Activated naive CD4-positive, alpha-beta T cell treated with anti-CD3 and anti-CD28 coated beads, Interleukin-2, amount 10 ng/mL, durations not matched to agents 7 days and 5 days (primary cell): Measurements from ENCODE around the gene CPB1.
"Not testable (repeated sequence)": the region's sequence is repeated elsewhere in the genome, so short reads cannot be mapped to it uniquely, and the experiment has no call there.

ENCODE experiments used
- CTCF ChIA-PET: fragments of 350-600 bp; sonication (Branson Sonifier 250); formaldehyde crosslinking; loops from one replicate; lab custom pipeline; 2021; ENCODE audit warnings: antibody characterized with exemption; lab: Charles Lee
- DNase-seq: peaks from one replicate; pipeline ENCODE4 v3.0.0-alpha.2; 2020
- H3K27ac Mint-ChIP-seq: one replicate; pipeline ENCODE4 v1.8.0; 2021; ENCODE audit warnings: mild to moderate bottlenecking, moderate library complexity, mixed read lengths
- H3K27me3 Mint-ChIP-seq: one replicate; pipeline ENCODE4 v1.8.0; 2021; ENCODE audit warnings: mild to moderate bottlenecking, mixed read lengths
- H3K36me3 Mint-ChIP-seq: one replicate; pipeline ENCODE4 v1.8.0; 2021; ENCODE audit warnings: mixed read lengths
- H3K4me1 Mint-ChIP-seq: one replicate; pipeline ENCODE4 v1.8.0; 2021; ENCODE audit warnings: mixed read lengths
- H3K4me3 Mint-ChIP-seq: one replicate; pipeline ENCODE4 v1.8.0; 2021; ENCODE audit warnings: mild to moderate bottlenecking, moderate library complexity, mixed read lengths
- H3K9me3 Mint-ChIP-seq: one replicate; pipeline ENCODE4 v1.8.0; 2021; ENCODE audit warnings: mixed read lengths

CPB1 gene

DNA sequence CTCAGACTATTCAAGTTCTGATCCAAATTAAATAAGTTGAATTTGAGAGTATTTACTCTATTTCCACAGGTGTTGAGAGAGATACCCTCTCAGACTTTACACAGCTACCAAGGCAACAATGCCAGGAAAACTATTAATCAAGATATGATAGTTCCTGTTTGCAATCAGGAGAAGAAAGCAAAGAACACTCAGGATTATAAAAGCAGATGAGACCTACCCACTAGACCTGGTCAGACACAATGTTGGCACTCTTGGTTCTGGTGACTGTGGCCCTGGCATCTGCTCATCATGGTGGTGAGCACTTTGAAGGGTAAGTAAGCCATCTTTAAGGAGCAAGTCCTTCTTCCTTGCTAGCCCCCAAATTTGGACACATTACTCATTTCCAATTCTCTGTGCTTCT lies at the start of gene CPB1:
Gene CPB1 (plus strand): TSS at position 227 of the 400 bp plus-strand sequence. CDS start 13 bp downstream, at position 240.
- Mint-ChIP-seq H3K27ac (no peak within 1 kb of the TSS), H3K27me3 (peaks cover 4% of the 10 kb centered on the region), H3K4me3 (no peak within 1 kb of the TSS), H3K9me3 (no peaks in the 10 kb centered on the region), H3K36me3 (no peaks in the 10 kb centered on the region), H3K4me1 (no peaks in the 10 kb centered on the region)
- CTCF ChIA-PET, result no interaction called here
- DNase-seq, result no peak

DNA sequence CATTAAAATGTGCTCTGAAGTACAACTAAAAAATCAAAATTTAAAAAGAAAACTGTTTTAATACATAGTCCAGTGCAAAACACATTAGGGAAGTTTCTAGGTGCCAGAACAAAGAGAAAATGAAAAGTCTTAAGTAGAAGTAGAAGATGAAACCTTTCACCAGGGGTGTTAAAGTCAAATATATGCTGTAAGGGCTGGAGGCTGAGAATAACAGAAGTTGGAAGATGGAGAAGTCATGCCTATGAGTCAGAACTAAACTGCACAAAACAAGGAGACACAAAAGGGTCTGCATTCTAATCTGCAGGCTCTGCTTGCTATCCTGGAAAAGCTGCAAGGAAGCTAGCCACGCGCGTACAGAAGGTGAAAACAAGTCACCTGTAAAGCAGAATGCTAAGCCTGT lies 48.7 kb upstream of the CPB1 start:
- H3K4me3 Mint-ChIP-seq, result no peak overlapping the region
- CTCF ChIA-PET, result no interaction called here
- no peak overlapping the region for H3K27ac Mint-ChIP-seq
- no peaks in the 10 kb centered on the region for H3K4me1 Mint-ChIP-seq
- DNase-seq, result no peak
- no peaks in the 10 kb centered on the region for H3K9me3 Mint-ChIP-seq
- H3K27me3 Mint-ChIP-seq, result no peaks in the 10 kb centered on the region
- H3K36me3 Mint-ChIP-seq, result no peaks in the 10 kb centered on the region

DNA sequence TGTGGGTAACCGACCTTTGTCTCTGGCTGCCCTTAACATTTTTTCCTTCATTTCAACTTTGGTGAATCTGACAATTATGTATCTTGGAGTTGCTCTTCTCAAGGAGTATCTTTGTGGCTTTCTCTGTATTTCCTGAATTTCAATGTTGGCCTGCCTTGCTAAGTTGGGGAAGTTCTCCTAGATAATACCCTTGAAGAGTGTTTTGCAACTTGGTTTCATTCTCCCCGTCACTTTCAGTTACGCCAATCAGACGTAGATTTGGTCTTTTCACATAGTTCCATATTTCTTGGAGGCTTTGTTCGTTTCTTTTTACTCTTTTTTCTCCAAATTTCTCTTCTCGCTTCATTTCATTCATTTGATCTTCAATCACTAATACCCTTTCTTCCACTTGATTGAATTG lies 42.6 kb upstream of the CPB1 start:
- H3K4me1 Mint-ChIP-seq, H3K4me3 Mint-ChIP-seq, H3K27ac Mint-ChIP-seq, H3K27me3 Mint-ChIP-seq, DNase-seq, CTCF ChIA-PET, H3K36me3 Mint-ChIP-seq, H3K9me3 Mint-ChIP-seq: not testable (repeated sequence)

DNA sequence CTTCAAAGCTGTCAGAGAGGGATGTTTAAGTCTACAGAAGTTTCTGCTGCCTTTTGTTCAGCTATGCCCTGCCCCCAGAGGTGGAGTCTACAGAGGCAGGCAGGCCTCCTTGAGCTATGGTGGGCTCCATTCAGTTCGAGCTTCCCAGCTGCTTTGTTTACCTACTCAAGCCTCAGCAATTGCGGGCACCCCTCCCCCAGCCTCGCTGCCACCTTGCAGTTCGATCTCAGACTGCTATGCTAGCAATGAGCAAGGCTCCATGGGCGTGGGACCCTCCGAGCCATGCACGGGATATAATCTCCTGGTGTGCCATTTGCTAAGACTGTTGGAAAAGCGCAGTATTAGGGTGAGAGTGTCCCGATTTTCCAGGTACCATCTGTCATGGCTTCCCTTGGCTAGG lies 41.5 kb upstream of the CPB1 start:
- H3K27ac Mint-ChIP-seq, H3K27me3 Mint-ChIP-seq, H3K4me3 Mint-ChIP-seq, H3K9me3 Mint-ChIP-seq, CTCF ChIA-PET, DNase-seq, H3K36me3 Mint-ChIP-seq, H3K4me1 Mint-ChIP-seq: not testable (repeated sequence)

DNA sequence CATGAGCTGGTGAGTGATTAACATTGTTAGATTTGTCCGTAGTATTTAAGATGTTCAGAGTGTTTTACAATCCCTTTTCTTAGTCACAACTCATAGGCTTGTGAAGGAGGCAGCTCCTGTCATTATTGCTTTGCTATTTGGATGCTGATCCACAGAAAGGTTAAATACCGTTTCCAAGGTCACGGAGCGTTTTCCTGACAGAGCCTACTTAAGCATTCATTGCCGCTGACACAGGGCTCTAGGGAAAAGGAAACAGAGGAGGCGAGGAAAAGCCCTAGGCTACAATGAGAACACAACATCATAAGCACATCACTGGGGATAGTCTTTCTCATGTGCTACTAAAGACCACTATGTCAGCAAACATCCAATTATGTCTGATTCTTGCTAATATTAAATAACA lies 38.5 kb upstream of the CPB1 start:
- no peaks in the 10 kb centered on the region for H3K36me3 Mint-ChIP-seq
- no peak overlapping the region for H3K4me3 Mint-ChIP-seq
- no peak for DNase-seq
- no peak overlapping the region for H3K27ac Mint-ChIP-seq
- CTCF ChIA-PET, result interaction anchor here (1.0 kb wide), 1 partner anchor 9 kb away, joined by 3 read pairs; no protein-coding TSS in a partner anchor
- H3K4me1 Mint-ChIP-seq, result no peaks in the 10 kb centered on the region
- H3K27me3 Mint-ChIP-seq, result no peaks in the 10 kb centered on the region
- no peaks in the 10 kb centered on the region for H3K9me3 Mint-ChIP-seq

DNA sequence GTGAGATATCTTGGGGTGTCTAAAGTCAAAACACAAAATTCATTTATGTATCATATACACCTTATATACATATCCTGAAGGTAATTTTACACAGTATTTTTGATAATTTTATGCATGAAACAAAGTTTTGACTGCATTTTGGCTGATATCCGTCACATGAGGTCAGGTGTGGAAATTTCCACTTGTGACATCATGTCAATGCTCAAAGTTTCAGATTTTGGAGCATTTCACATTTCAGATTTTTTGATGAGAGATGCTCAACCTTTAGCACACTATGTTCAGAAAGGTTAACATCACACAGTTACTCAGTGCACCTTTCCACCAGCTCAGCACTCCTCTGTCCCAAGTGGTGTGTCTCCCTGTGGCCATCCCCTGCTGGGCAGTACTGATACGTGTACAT lies 37.7 kb upstream of the CPB1 start:
- no peak for DNase-seq
- CTCF ChIA-PET, result interaction anchor here (1.0 kb wide), 1 partner anchor 8 kb away, joined by 3 read pairs; no protein-coding TSS in a partner anchor
- H3K36me3 Mint-ChIP-seq, result no peaks in the 10 kb centered on the region
- no peaks in the 10 kb centered on the region for H3K4me1 Mint-ChIP-seq
- H3K9me3 Mint-ChIP-seq, result no peaks in the 10 kb centered on the region
- no peaks in the 10 kb centered on the region for H3K27me3 Mint-ChIP-seq
- no peak overlapping the region for H3K4me3 Mint-ChIP-seq
- no peak overlapping the region for H3K27ac Mint-ChIP-seq

DNA sequence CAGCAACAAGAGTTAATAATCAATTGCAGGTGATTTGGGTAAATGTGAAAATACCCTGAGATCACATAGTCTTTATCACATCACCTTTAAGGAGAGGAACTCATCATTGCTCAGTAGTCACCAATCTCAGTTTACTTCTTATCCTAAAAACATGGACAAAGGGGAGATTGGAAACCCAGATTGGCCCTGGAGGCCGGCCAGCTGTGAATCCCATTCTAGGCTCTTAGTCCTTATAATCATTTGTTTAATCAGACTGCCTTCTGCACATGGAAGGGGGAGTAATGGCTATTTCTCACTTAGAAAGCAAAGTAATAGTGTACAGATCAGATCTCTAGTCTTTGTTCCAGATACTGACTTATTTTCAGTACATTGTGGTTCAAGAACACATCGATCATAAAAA lies 37.2 kb upstream of the CPB1 start:
- Mint-ChIP-seq H3K4me3 (no peak overlapping the region), H3K27ac (no peak overlapping the region), H3K27me3 (no peaks in the 10 kb centered on the region), H3K4me1 (no peaks in the 10 kb centered on the region), H3K9me3 (no peaks in the 10 kb centered on the region), H3K36me3 (no peaks in the 10 kb centered on the region)
- DNase-seq, result no peak
- CTCF ChIA-PET, result no interaction called here

DNA sequence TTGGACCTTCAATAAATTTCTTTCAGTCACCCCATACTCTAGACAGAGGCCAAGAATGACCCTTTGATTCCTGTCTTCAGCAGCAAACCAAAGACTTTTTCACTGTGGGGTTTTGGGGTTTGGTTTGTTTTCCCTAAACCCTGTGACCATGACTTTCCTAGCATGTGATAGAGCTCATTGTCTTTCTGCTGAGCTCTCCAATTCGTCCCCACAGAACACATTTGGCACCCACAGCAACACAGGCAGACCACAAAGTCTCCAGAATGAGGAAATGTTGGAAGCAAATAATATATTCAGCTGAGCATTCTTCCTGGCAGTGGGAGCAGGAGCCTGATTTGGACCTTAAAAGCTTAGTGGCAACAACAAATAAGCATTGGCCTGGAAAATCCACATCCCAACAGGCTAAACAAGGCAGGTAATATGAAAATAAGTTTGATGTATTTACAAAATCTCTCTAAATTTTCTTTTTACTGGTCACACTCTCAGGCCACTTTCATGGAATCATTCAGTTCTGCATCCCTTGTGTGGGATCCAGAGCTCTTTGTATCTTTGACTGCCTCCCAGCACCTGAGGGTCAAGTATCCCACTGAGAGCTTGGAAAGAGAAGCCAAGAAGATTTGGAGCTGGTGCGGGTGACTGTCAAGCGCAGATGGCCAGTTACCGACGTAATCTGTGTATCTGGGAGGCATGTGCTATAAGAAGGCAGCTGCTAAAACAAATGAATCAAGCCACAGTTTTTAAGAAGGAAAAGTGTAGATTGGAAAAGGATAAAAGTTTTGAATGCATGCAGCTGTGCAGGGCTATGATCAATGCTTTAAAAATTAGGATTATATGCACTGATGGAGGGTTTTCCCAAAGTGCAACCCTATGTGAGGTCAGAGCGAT lies 36.5 kb upstream of the CPB1 start:
- H3K36me3 Mint-ChIP-seq, result no peaks in the 10 kb centered on the region
- CTCF ChIA-PET, result no interaction called here
- no peaks in the 10 kb centered on the region for H3K9me3 Mint-ChIP-seq
- H3K4me3 Mint-ChIP-seq, result no peak overlapping the region
- DNase-seq, result no peak
- H3K27ac Mint-ChIP-seq, result no peak overlapping the region
- no peaks in the 10 kb centered on the region for H3K4me1 Mint-ChIP-seq
- H3K27me3 Mint-ChIP-seq, result no peaks in the 10 kb centered on the region

DNA sequence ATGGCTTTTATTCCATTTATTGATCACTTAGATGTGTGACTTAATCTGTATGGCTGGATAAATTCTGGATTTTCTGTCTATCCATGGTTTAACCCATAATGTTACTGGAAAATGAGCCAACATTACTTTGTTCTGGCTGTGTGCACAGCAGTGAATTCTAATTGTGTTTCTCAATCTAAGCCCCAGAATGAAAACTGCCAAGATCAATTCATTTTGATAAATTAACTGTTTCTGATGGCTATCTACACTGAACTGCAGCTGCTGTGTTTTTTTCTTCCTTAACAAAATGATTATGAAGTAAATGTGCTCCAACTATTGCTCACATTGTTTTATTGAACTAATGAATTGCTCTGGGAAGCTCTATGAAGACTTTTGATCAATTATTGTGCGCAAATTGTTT lies 35.7 kb upstream of the CPB1 start:
- Mint-ChIP-seq H3K27ac (no peak overlapping the region), H3K9me3 (no peaks in the 10 kb centered on the region), H3K4me1 (no peaks in the 10 kb centered on the region), H3K27me3 (no peaks in the 10 kb centered on the region), H3K4me3 (no peak overlapping the region), H3K36me3 (no peaks in the 10 kb centered on the region)
- CTCF ChIA-PET, result no interaction called here
- DNase-seq, result no peak

DNA sequence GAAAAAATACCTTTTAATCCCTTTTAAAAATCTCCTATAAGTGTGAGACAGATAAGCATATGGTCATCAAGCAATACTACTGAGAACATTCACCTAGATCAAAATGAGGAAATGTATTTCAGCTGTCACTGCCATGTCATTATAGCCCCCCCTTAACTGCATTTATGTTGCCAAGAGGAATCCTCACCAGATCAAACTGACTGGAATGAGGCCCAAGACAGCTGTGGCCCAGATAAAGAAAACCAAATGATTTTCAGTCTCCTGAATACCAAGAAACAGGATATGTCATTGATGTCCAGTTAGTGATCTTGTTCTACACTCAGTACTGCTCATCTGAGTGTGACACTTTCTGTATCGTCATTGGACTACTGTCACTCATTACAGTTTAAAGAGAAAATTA lies 35.1 kb upstream of the CPB1 start:
- Mint-ChIP-seq H3K9me3 (no peaks in the 10 kb centered on the region), H3K36me3 (no peaks in the 10 kb centered on the region), H3K27ac (no peak overlapping the region), H3K4me1 (no peaks in the 10 kb centered on the region), H3K27me3 (no peaks in the 10 kb centered on the region), H3K4me3 (no peak overlapping the region)
- DNase-seq, result no peak
- CTCF ChIA-PET, result no interaction called here

DNA sequence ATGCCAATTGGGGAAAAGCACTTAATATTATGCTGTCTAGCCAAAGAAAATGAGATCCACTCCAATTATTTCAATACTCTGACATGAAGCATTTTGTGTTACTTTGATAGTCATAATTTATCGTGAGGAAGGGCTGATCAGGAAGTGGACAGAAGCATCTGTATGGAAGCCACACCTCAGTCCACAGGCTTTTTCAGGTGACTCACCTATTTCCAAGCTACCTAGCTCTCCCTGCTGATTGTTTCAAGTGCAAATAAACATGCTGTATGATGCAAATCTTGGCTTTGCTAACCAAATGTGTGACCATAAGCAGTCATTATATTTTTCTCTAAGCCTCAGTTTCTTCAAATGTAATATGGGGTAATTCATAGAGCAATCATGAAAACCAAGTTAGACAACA lies 30.8 kb upstream of the CPB1 start:
- CTCF ChIA-PET, result no interaction called here
- DNase-seq, result no peak
- H3K4me1 Mint-ChIP-seq, result no peaks in the 10 kb centered on the region
- H3K27ac Mint-ChIP-seq, result no peak overlapping the region
- no peaks in the 10 kb centered on the region for H3K27me3 Mint-ChIP-seq
- no peaks in the 10 kb centered on the region for H3K36me3 Mint-ChIP-seq
- H3K4me3 Mint-ChIP-seq, result no peak overlapping the region
- H3K9me3 Mint-ChIP-seq, result no peaks in the 10 kb centered on the region

DNA sequence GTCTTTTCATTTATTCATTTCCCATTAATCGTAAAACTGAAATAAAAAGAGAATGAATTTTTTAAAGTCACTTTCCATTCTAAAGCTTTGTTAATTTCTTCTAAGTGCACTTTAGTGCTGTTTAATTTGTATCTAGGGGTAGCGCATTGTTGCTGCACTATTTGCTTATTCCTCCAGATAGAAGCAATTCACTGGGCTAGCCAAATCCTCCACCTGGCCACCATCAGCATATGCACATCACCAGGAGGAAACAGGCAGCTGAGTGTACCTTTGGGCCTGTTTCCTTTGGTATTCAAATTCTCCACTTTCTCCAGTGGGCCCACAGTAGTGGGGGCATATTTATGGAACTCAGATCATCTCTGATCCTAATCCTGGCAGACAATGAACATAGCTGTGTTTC lies 29.8 kb upstream of the CPB1 start:
- Mint-ChIP-seq H3K27me3 (no peaks in the 10 kb centered on the region), H3K4me3 (no peak overlapping the region), H3K4me1 (no peaks in the 10 kb centered on the region), H3K36me3 (no peaks in the 10 kb centered on the region), H3K27ac (no peak overlapping the region), H3K9me3 (peaks cover 3% of the 10 kb centered on the region)
- no peak for DNase-seq
- CTCF ChIA-PET, result interaction anchor here (1.1 kb wide), 1 partner anchor 8 kb away, joined by 3 read pairs; no protein-coding TSS in a partner anchor

DNA sequence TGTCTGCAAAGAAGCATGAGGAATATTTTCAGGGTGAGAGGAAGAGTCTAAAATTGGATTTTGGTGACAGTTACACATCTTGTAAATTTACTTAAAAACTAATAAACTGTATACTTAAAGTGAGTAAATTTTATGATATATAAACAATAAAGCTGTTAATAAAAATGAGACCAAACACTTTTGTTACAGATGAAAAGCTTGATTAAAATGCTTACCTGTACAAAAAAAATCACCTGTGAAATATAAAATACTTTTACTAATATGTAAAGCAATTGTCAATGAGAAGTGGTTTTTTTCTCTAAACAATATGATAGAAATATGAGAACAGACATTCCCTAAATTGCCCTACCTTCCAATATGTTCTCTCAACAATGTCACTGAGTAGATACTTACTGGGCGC lies 27.2 kb upstream of the CPB1 start:
- no peak overlapping the region for H3K4me3 Mint-ChIP-seq
- H3K9me3 Mint-ChIP-seq, result peaks cover 3% of the 10 kb centered on the region
- H3K36me3 Mint-ChIP-seq, result no peaks in the 10 kb centered on the region
- CTCF ChIA-PET, result no interaction called here
- no peaks in the 10 kb centered on the region for H3K4me1 Mint-ChIP-seq
- no peaks in the 10 kb centered on the region for H3K27me3 Mint-ChIP-seq
- no peak for DNase-seq
- H3K27ac Mint-ChIP-seq, result no peak overlapping the region

DNA sequence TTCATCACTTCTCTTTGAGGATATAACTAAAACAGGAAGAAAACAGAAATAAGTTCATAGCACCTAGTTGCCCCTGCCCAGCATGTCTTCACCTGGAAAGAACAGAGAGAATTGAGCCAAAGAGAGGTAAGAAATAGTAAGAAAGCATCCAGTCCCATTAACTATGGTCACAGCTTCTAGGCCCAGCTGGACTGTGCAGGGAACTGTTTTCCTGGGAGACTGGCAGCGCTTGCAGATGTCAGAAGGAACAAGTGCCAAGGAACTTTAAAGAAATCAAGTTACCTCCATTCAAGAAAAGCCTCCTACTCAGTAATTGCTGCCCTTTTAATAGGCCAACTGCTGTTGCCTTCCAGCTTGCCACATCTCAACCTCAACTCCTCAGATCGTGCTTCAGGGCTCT lies 17.8 kb upstream of the CPB1 start:
- no peaks in the 10 kb centered on the region for H3K9me3 Mint-ChIP-seq
- H3K36me3 Mint-ChIP-seq, result no peaks in the 10 kb centered on the region
- H3K4me1 Mint-ChIP-seq, result no peaks in the 10 kb centered on the region
- no peak overlapping the region for H3K4me3 Mint-ChIP-seq
- H3K27ac Mint-ChIP-seq, result no peak overlapping the region
- DNase-seq, result no peak
- CTCF ChIA-PET, result no interaction called here
- H3K27me3 Mint-ChIP-seq, result no peaks in the 10 kb centered on the region

DNA sequence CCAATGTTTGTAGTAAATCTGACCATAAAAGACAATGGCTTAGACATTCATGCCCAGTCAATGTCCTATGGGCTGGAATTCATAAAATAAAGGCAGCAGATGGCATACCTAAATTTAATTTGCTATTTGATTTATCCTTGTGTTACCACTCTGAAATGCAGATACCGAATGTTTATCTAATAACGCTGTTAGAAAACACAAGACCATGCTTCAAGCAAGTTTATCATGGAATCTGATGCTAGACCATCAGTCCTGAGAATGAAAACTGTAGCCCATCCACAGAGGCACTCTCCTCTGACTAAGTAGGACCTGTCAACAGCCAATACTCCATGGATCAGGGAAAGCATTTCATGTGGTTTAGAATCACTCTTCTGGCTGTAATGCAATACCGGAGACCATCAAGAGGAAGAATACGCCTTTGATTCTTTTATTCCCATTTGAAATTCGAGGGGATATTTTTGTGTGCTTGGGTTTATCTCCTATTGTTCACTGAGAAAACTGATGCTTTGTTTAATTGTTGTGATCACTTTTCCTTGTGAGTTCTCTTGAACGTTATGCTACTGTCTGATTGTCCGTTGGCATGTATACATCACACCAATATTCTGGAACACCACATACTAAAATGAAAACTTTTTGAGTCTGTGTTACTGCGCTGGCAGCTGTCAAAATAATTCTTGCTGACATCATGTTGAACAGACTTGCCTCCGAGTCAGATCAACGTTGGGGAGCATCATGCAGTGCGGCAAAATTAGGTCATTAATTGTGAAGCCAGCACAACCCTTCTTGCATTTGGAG lies 12.1 kb upstream of the CPB1 start:
- no peak overlapping the region for H3K4me3 Mint-ChIP-seq
- H3K27ac Mint-ChIP-seq, result no peak overlapping the region
- no peaks in the 10 kb centered on the region for H3K36me3 Mint-ChIP-seq
- DNase-seq, result no peak
- no peaks in the 10 kb centered on the region for H3K9me3 Mint-ChIP-seq
- CTCF ChIA-PET, result no interaction called here
- no peaks in the 10 kb centered on the region for H3K27me3 Mint-ChIP-seq
- no peaks in the 10 kb centered on the region for H3K4me1 Mint-ChIP-seq
